ENCODE measurements around the gene ABCD1. TPM values are rescaled to one million over a fixed set of nuclear protein-coding genes. Genes with fewer than 3 reads are reported as not detected.

The ABCD1 gene
- total RNA-seq, 1 donor from 2014 or later: 15.1 TPM

DNA sequence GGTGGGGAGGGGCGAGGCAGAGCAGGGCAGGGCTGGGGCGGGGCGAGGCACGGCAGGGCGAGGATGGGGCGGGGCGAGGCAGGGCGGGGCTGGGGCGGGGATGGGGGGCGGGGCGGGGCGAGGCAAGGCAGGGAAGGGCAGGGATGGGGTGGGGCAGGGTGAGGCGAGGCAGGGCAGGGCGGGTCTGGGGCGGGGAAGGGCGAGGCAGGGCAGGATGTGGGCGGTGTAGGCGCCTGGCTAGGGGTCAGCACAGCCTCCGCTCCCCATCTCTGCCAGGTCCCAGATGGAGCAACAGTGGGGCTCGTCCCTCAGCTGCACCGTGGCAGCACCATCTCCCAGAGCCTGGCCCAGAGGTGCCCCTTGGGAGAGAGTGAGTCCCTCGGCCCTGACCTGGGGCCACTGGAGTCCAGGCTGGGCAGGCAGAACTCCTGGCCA lies 52.0 kb downstream of the ABCD1 start:
- no peaks in the 10 kb centered on the region for H3K36me3 ChIP-seq
- no peak for DNase-seq
- intact Hi-C loops (cut with DNase I): no loop called here

DNA sequence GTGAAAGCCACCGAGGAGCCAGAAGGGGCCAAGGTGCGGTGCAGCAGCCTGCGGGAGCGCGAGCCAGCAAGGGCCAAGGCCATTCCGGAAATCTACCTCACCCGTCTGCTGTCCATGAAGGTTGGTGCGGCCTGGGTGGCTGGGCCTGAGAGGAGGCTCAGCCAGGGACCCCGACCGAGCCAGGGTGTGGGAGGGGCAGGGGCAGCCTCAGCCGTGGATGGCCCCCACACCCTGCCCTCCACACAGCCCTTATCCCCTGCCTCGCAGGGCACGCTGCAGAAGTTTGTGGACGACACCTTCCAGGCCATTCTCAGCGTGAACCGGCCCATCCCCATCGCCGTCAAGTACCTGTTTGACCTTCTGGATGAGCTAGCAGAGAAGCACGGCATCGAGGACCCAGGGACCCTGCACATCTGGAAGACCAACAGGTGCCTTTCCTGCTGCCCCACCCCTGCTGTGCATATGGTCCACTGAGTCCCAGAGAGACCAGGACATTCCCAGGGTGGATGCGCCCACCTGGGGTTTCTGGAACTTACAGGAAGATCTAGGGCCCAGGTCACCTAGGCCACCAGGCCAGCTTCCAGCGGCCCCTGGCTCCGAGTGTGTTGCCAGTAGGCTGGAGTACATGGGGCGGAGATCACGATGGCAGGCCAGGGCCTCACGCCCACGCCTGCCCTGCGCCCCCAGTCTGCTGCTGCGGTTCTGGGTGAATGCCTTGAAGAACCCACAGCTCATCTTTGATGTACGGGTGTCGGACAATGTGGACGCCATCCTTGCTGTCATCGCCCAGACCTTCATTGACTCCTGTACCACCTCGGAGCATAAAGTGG lies 52.8 kb downstream of the ABCD1 start:
- intact Hi-C loops (cut with DNase I): no loop called here
- TF ChIP-seq, protein P1, sequence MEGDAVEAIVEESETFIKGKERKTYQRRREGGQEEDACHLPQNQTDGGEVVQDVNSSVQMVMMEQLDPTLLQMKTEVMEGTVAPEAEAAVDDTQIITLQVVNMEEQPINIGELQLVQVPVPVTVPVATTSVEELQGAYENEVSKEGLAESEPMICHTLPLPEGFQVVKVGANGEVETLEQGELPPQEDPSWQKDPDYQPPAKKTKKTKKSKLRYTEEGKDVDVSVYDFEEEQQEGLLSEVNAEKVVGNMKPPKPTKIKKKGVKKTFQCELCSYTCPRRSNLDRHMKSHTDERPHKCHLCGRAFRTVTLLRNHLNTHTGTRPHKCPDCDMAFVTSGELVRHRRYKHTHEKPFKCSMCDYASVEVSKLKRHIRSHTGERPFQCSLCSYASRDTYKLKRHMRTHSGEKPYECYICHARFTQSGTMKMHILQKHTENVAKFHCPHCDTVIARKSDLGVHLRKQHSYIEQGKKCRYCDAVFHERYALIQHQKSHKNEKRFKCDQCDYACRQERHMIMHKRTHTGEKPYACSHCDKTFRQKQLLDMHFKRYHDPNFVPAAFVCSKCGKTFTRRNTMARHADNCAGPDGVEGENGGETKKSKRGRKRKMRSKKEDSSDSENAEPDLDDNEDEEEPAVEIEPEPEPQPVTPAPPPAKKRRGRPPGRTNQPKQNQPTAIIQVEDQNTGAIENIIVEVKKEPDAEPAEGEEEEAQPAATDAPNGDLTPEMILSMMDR (IDR thresholded peaks at IDR 0.05): no peak
- H3K9me3 ChIP-seq: no peaks in the 10 kb centered on the region

More for the DNA sequence above, 52.0 kb downstream of the ABCD1 start:
- ATAC-seq: no peak
- Histone ChIP-seq H3K4me3 (no peak overlapping the region), H3K4me1 (no peaks in the 10 kb centered on the region), H3K9me3 (no peaks in the 10 kb centered on the region), H3K27me3 (no peaks in the 10 kb centered on the region), H3K27ac (no peak overlapping the region)
- TF ChIP-seq, protein P1 (IDR thresholded peaks at IDR 0.05): no peak

DNA sequence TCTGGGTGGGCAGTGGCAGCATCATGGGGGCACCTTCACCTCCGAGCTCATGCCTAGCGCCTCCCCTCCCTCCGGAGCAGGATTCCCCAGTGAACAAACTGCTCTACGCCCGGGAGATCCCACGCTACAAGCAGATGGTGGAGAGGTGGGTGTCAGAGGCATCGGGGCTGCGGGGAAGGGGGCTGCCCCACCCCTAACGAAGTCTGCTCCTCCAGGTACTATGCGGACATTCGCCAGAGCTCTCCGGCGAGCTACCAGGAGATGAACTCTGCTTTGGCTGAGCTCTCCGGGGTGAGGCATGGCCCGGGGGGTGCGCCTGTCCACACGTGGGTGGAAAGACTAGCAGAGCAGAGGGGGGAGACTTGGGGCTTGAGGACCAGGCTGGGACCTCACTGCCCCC lies 53.5 kb downstream of the ABCD1 start:
- Histone ChIP-seq H3K4me1 (no peaks in the 10 kb centered on the region), H3K4me3 (no peak overlapping the region), H3K36me3 (no peaks in the 10 kb centered on the region), H3K27me3 (no peaks in the 10 kb centered on the region), H3K9me3 (no peaks in the 10 kb centered on the region), H3K27ac (no peak overlapping the region)
- TF ChIP-seq, protein P1 (IDR thresholded peaks at IDR 0.05): no peak
- intact Hi-C loops (cut with DNase I): no loop called here
- DNase-seq (no peak), ATAC-seq (no peak)

More for the DNA sequence above, 52.8 kb downstream of the ABCD1 start:
- Histone ChIP-seq H3K4me3 (no peak overlapping the region), H3K4me1 (no peaks in the 10 kb centered on the region), H3K36me3 (no peaks in the 10 kb centered on the region), H3K27ac (no peak overlapping the region), H3K27me3 (no peaks in the 10 kb centered on the region)
- ATAC-seq: no peak
- no peak for DNase-seq

DNA sequence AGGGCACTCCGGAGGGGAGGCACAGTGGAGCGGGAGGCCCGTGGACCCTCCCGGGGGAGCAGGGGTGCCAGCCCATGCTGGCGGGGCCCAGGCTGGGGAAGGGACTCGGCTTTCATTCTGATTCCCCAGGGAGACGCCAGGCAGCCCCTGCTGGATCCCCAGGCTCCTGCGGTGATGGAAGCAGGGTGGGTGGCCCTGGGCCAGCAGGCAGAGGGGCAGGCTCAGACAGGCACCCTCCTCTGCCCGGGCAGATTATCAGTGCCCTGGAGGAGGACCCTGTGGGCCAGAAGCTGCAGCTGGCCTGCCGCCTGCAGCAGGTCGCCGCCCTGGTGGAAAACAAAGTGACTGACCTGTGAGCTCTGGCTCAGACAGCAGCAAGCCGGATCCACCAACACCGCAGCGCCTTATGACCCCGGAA lies 54.0 kb downstream of the ABCD1 start:
- TF ChIP-seq, protein P1 (IDR thresholded peaks at IDR 0.05): no peak
- H3K27ac ChIP-seq: no peak overlapping the region
- no peaks in the 10 kb centered on the region for H3K27me3 ChIP-seq
- H3K4me1 ChIP-seq: no peaks in the 10 kb centered on the region
- H3K4me3 ChIP-seq: no peak overlapping the region
- ATAC-seq (no peak), DNase-seq (no peak)
- H3K9me3 ChIP-seq: no peaks in the 10 kb centered on the region
- H3K36me3 ChIP-seq: no peaks in the 10 kb centered on the region
- intact Hi-C loops (cut with DNase I): no loop called here

DNA sequence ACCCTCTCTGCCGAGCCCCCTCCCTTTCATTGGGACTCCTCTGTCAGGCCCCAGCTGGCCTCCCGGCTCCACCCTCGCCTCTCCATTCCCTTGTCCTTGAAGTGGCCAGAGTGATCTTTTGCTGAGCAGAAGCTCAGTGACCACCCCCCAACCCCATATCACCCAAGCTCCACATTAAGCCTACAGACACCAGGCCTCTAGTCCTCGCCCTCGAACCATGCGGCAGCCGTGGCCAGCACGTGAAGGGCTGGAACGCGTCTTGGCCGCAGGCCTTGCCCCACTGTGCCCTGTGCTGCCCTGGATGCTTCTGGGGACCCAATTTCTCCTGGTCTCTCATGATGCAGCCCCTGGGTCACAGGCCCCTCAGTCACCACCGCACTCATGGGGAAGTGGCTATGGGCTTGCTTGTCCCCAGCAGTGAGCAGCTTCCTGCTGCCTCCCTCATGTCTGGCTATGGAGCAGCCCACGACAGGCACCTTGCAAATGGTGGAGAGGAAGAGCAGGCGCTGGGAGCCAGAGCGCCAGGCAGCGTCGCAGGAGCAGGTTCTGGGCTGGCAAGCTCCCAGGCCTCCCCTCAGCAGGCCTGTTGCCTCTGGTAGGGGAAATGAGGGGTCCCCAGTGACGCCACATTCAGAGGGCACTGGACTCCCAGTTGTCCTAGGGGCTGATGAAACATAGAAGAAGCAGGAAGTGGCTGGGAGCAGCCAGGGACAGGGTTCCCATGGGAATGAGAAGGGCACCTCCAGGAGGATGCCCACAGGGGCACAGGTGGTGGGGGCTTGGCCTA lies 55.4 kb downstream of the ABCD1 start:
- TF ChIP-seq, protein P1 (IDR thresholded peaks at IDR 0.05): no peak
- no peak for ATAC-seq

More for the DNA sequence above, 55.4 kb downstream of the ABCD1 start:
- no peak for DNase-seq
- no peaks in the 10 kb centered on the region for H3K9me3 ChIP-seq
- H3K4me1 ChIP-seq: no peaks in the 10 kb centered on the region
- H3K27me3 ChIP-seq: no peaks in the 10 kb centered on the region
- H3K4me3 ChIP-seq: no peak overlapping the region
- intact Hi-C loops (cut with DNase I): no loop called here
- no peak overlapping the region for H3K27ac ChIP-seq
- H3K36me3 ChIP-seq: no peaks in the 10 kb centered on the region

Data from upper lobe of right lung (tissue), 1 donor.